GM12892 (cell line): ENCODE data around the gene STAM2.
A peak's percentile ranks its signal among the peaks of the same experiment; 100 is the strongest.
"Not testable (repeated sequence)": the region's sequence is repeated elsewhere in the genome, so short reads cannot be mapped to it uniquely, and the experiment has no call there.

Experiments
- DNase-seq: peaks from one replicate; pipeline ENCODE4 v3.0.0; 2011; ENCODE audit not compliant: insufficient read length
- FAIRE-seq: peaks from 2 replicates; lab custom pipeline; 2011; peaks lifted over from hg19 to GRCh38; lab: Jason Lieb, UNC
- POLR2A ChIP-seq: IDR thresholded peaks from 2 replicates; pipeline ENCODE4 v1.6.1; 2011; ENCODE audit warnings: low read depth, low read length, control low read depth
- POLR2AphosphoS5 ChIP-seq: IDR thresholded peaks from 2 replicates; pipeline ENCODE4 v1.6.1; 2011; ENCODE audit warnings: low read depth, low read length, control low read depth
- TAF1 ChIP-seq: IDR thresholded peaks from 2 replicates; pipeline ENCODE4 v1.6.1; 2011; ENCODE audit warnings: low read depth, mild to moderate bottlenecking, control low read depth, low read length, borderline replicate concordance

Gene STAM2

GRCh38 chr2:152126664-152127063 lies 48.9 kb downstream of the STAM2 start:
- TF ChIP-seq TAF1: no peak
- no peak for TF ChIP-seq POLR2AphosphoS5
- no peak for TF ChIP-seq POLR2A
- FAIRE-seq: peak; percentile 78
- no peak for DNase-seq

GRCh38 chr2:152122161-152122560 lies 53.4 kb downstream of the STAM2 start:
- TF ChIP-seq TAF1: no peak
- no peak for TF ChIP-seq POLR2AphosphoS5
- no peak for TF ChIP-seq POLR2A
- FAIRE-seq (no peak), DNase-seq (no peak)

GRCh38 chr2:152120430-152120829 lies 55.1 kb downstream of the STAM2 start:
- DNase-seq: no peak
- TF ChIP-seq POLR2AphosphoS5 (no peak), POLR2A (no peak), TAF1 (no peak)
- no peak for FAIRE-seq

- no peak for FAIRE-seq
- no peak for TF ChIP-seq POLR2A
- TF ChIP-seq TAF1: no peak
- TF ChIP-seq POLR2AphosphoS5: no peak
- no peak for DNase-seq
These were observed 59.6 kb downstream of the STAM2 start for GRCh38 chr2:152115952-152116351.

- no peak for DNase-seq
- TF ChIP-seq TAF1: no peak
- TF ChIP-seq POLR2AphosphoS5: no peak
- no peak for TF ChIP-seq POLR2A
- no peak for FAIRE-seq
These were observed 61.2 kb downstream of the STAM2 start for GRCh38 chr2:152114366-152114765.

- FAIRE-seq, DNase-seq: not testable (repeated sequence)
These were observed 68.4 kb downstream of the STAM2 start for GRCh38 chr2:152107140-152107539.

GRCh38 chr2:152106464-152106863 lies 69.1 kb downstream of the STAM2 start:
- TF ChIP-seq TAF1 (no peak), POLR2A (no peak), POLR2AphosphoS5 (no peak)
- DNase-seq (no peak), FAIRE-seq (no peak)

GRCh38 chr2:152103271-152103670 lies 72.3 kb downstream of the STAM2 start:
- DNase-seq (no peak), FAIRE-seq (no peak)
- TF ChIP-seq POLR2AphosphoS5 (no peak), TAF1 (no peak), POLR2A (no peak)

- no peak for FAIRE-seq
- TF ChIP-seq TAF1: no peak
- no peak for TF ChIP-seq POLR2A
- TF ChIP-seq POLR2AphosphoS5: no peak
These were observed 74.6 kb downstream of the STAM2 start for GRCh38 chr2:152100961-152101360.

GRCh38 chr2:152099367-152100050 lies 76.1 kb downstream of the STAM2 start:
- no peak for TF ChIP-seq TAF1
- no peak for TF ChIP-seq POLR2AphosphoS5
- TF ChIP-seq POLR2A: no peak
- DNase-seq: no peak
- FAIRE-seq: no peak

More at GRCh38 chr2:152100961-152101360, 74.6 kb downstream of the STAM2 start:
- no peak for DNase-seq

- TF ChIP-seq POLR2A (peak; percentile 45; the same call in 1 of the 2 replicates), TAF1 (no peak)
- FAIRE-seq (peak; percentile 85), DNase-seq (peak; percentile 54)
These were observed 76.8 kb downstream of the STAM2 start, which contains the start of gene CACNB4 for GRCh38 chr2:152098496-152099366. Gene CACNB4, minus strand, starts transcription at chr2:152099044.
